Choroid plexus epithelial cell (primary cell): ENCODE data around the gene HLA-G.

ENCODE experiments used
- DNase-seq: peaks from one replicate; pipeline ENCODE4 v3.0.0-alpha.2; 2010; ENCODE audit warnings: low read depth
- H3K4me3 ChIP-seq: 2 replicates; pipeline ENCODE4 v1.5.1; 2011; ENCODE audit warnings: low read depth, mild to moderate bottlenecking, control low read depth, low read length, moderate library complexity
- TF ChIP-seq, protein P1 (sequence below): conservative IDR thresholded peaks from 2 replicates; pipeline ENCODE4 v1.5.1; 2011; ENCODE audit warnings: low read depth, mild to moderate bottlenecking, control low read depth, inconsistent platforms, low read length, moderate library complexity

The HLA-G gene

DNA sequence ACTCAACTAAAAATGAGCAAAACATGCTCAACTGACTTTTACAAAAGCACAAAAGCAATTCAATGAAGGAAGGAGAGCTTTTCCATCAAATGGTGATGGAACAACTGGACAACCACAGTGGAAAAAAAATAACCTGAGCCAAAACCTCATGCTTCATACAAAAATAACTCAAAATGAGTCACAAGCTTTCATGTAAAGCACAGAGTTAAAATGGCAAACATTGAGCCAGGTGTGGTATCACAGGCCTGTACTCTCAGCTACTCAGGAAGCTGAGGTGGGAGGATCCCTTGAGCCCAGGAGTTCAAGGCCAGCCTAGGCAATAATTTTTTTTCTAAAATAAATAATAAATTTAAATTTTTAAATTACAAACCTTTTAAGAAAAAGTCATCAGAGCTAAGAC lies 18.4 kb upstream of the HLA-G start:
- TF ChIP-seq, protein P1, sequence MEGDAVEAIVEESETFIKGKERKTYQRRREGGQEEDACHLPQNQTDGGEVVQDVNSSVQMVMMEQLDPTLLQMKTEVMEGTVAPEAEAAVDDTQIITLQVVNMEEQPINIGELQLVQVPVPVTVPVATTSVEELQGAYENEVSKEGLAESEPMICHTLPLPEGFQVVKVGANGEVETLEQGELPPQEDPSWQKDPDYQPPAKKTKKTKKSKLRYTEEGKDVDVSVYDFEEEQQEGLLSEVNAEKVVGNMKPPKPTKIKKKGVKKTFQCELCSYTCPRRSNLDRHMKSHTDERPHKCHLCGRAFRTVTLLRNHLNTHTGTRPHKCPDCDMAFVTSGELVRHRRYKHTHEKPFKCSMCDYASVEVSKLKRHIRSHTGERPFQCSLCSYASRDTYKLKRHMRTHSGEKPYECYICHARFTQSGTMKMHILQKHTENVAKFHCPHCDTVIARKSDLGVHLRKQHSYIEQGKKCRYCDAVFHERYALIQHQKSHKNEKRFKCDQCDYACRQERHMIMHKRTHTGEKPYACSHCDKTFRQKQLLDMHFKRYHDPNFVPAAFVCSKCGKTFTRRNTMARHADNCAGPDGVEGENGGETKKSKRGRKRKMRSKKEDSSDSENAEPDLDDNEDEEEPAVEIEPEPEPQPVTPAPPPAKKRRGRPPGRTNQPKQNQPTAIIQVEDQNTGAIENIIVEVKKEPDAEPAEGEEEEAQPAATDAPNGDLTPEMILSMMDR = no peak
- no peak overlapping the region for H3K4me3 ChIP-seq
- no peak for DNase-seq

DNA sequence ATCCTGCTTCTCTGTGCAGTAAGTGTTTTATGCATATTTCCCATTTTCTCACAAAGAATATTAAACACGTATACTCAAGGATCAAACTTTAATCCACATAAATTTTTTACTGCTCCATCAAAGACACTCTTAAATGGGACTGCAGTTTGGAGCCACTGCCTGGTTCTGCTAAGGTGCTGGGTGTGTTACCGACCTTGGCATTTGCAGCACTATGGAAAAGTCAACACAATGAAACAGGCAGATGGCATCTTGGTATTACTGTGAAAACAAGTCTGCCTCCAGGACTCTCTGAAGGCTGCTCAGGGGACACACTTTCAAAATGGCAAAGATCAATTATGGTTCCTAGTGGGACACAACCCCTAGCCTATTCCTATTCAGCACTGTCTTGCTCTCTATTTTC lies 17.3 kb upstream of the HLA-G start:
- no peak overlapping the region for H3K4me3 ChIP-seq
- TF ChIP-seq, protein P1 = no peak
- no peak for DNase-seq

DNA sequence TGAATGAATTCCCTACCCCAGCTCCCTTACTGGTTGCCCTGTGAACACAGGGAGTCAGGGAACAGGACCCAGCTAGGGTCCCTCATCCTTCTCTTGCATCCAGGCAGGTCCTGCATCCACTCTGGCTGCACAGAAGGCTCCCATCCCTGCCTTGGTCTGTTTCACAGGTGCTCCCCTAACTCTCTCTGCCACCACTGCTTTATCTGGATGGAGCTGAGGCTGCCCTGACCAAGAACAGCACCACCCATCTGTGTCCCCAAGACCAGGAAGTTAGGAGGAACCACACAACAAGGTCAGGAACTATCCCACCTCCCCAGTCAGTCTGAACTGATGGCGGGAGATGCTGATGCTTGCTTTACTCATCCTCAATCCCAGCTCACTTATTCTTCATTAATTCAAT lies 16.2 kb upstream of the HLA-G start:
- H3K4me3 ChIP-seq = no peak overlapping the region
- TF ChIP-seq, protein P1 = no peak
- DNase-seq = no peak

DNA sequence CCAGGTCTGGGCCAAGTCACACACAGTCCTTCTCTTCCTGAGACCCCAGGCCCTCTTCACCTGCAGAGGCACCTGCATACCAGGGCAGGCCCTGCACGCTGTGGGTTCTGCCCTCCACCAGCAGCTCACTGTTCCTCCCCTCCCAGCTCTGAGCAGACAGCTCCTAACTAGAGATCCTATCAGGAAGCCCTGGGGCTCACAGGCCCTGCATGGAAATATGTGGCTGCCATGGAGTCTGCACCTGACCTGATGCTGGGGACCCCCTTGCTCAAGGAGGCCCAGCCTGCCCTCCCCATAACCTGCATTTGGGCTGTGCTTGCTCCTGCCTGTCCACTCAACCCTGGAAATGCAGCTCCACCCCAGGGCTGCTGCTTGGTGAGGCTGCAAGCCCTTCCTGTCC lies 14.6 kb upstream of the HLA-G start:
- TF ChIP-seq, protein P1 = no peak
- DNase-seq = no peak
- no peak overlapping the region for H3K4me3 ChIP-seq

DNA sequence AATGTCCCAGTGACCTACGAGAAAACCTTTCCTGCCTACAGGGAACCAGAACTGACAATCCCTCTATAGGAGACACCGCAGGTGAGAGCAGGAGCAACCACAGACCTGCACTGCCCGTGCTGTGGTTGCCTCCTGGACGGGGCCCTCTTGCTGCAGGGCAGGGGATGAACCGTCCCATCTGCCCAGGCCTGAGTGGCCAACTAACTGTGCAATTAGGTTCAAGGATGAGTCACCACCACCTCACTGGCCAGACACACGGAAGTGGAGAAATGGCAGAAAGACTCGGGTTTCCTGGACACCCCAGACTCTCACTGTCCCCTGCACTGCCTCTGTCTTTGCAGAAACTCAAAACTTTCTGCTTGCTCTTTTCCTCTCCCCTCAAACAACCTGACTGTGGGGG lies 13.8 kb upstream of the HLA-G start:
- TF ChIP-seq, protein P1 = no peak
- H3K4me3 ChIP-seq = no peak overlapping the region
- DNase-seq = peak; percentile 4

DNA sequence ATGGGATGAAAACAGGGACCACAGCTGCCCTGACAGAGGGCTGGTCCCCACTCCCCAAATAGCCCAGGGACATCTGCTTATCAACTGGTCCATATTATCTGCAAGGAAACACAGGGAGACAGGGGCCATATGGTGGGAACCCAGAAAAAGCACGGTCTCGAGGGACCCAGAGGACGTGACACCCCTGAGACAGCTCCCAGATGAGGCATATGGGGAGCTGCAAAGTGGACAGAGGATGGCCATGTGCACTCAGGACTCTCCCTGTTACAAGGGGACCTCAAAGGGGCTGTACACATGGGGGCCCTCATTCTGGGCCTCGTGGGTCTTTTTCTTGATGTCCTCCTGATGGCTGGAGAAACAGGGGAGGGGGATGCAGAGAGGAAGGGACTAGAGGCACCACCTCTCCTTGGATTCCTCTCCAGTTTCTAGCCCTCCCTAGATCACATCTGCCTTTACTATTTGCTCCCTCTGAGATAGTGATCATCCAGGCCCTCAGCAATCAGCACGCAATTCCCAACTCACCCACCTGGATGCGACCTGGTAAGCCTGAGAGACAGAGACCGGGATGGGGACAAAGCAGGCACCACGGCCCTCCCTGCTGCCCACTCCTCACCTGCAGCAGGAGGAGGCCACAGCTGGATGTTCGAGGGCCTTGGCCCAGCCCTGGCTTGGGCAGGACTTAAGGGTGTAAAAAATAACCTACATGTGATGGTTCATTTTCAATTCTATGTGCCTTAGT lies 13.1 kb upstream of the HLA-G start:
- TF ChIP-seq, protein P1 = no peak
- H3K4me3 ChIP-seq = no peak overlapping the region

DNA sequence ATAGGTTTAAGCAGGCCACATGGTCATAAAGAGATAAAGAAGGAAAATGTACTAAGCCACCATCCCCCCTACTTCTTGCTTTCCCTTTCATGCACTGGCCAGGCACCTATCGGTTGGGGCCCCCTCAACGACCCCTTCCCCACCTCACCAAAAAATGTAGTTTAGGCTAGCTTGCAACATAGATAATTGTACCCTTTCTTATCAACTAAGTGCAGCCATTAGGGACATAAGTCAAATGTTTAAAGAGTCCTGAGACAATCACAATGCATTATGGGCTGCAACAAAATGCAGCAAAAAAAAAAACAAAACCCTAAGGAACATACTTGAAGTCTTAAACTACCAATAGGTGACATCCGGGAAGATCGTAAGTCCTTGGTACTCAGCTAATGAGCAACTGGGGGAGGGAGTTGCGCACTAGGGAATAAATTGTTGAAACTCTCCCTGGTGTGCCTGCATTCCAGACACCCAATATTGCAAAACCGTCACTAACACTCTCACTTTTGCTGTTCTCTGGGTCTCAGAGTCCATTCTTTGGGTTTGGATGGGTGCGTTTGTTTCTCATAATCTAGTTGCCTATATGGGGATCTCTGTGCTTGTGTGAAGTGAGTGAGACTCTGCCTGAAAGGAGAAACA lies 12.4 kb upstream of the HLA-G start:
- H3K4me3 ChIP-seq = no peak overlapping the region
- TF ChIP-seq, protein P1 = no peak
- no peak for DNase-seq

More for the DNA sequence above, 13.1 kb upstream of the HLA-G start:
- DNase-seq = no peak
